K562 (cell line): ENCODE measurements around the gene TAS2R19. TPM values are rescaled to one million over a fixed set of nuclear protein-coding genes. Genes with fewer than 3 reads are reported as not detected.
"Not testable (repeated sequence)": the region's sequence is repeated elsewhere in the genome, so short reads cannot be mapped to it uniquely, and the experiment has no call there.

Source experiments
- ATAC-seq: fragments of 200-7000 bp; cut with Tn5 transposase; 3 replicates; pipeline ENCODE4 v1.9.1; 2020; ENCODE audit warnings: moderate library complexity
- BruUV-seq: library from RNA; stranded (reverse); fragments of 400-500 nt; replicated peaks from 2 replicates; lab custom pipeline; 2021; lab: Mats Ljungman, UMichigan
- CTCF ChIA-PET: fragments of 300-600 bp; formaldehyde crosslinking; extraction: SDS; loops from one replicate; lab custom pipeline; 2021; ENCODE audit warnings: low intra/inter-chr PET ratio; lab: Yijun Ruan, JAX
- POLR2A ChIA-PET: fragments of 300-600, 350-650 bp; sonication (Branson Sonifier 250); formaldehyde crosslinking; extraction: SDS; loops from one replicate; lab custom pipeline; 2021; ENCODE audit warnings: antibody characterized with exemption, inconsistent platforms; lab: Yijun Ruan, JAX
- DNase-seq, 4 experiments: peaks; one replicate each; pipeline versions ENCODE4 v3.0.0 to v3.0.0-alpha.2; 2011 to 2018; ENCODE audit warnings: low spot score in 3 of 4, mixed read lengths in 3 of 4; ENCODE audit errors: extremely low read depth in 1 of 4
- FAIRE-seq: peaks from 2 replicates; lab custom pipeline; 2011; peaks lifted over from hg19 to GRCh38; lab: Jason Lieb, UNC
- H2AFZ ChIP-seq: 2 replicates; pipeline ENCODE4 v1.6.0; 2011; ENCODE audit warnings: low read depth, low read length, control low read depth, inconsistent platforms
- H3K27ac ChIP-seq: fragments of 200-600 bp; 3 replicates; pipeline ENCODE4 v1.8.0; 2011; ENCODE audit warnings: low read depth, mild to moderate bottlenecking, control low read depth, inconsistent platforms, low read length, moderate library complexity, mixed read lengths; ENCODE audit errors: extremely low read depth
- H3K27me3 ChIP-seq, 2 experiments: fragments of 300-600 bp in 1 of 2; 2 replicates in 1 of 2; 3 replicates in 1 of 2; pipeline versions ENCODE4 v1.6.0 to v1.8.0; 2011; ENCODE audit warnings: inconsistent platforms in 2 of 2, low read length in 2 of 2, mild to moderate bottlenecking in 1 of 2, mixed read lengths in 1 of 2, moderate library complexity in 1 of 2; ENCODE audit not compliant: control insufficient read depth in 2 of 2, insufficient read depth in 2 of 2
- H3K36me3 ChIP-seq: fragments of 300-600 bp; 3 replicates; pipeline ENCODE4 v1.8.0; 2011; ENCODE audit warnings: mild to moderate bottlenecking, low read length, inconsistent platforms; ENCODE audit not compliant: control insufficient read depth, insufficient read depth
- H3K4me1 ChIP-seq, 2 experiments: fragments of 200-600 bp in 1 of 2; replicated peaks in 1 of 2; 2 replicates in 1 of 2; 3 replicates in 1 of 2; pipeline versions ENCODE4 v1.5.1 to v1.8.0; 2011; ENCODE audit warnings: inconsistent platforms in 2 of 2, low read length in 2 of 2, mild to moderate bottlenecking in 1 of 2, mixed read lengths in 1 of 2, moderate library complexity in 1 of 2; ENCODE audit not compliant: control insufficient read depth in 2 of 2, insufficient read depth in 2 of 2
- H3K4me2 ChIP-seq: 2 replicates; pipeline ENCODE4 v1.6.1; 2011; ENCODE audit warnings: low read length, control low read depth, inconsistent platforms, mixed read lengths; ENCODE audit not compliant: insufficient read depth
- H3K4me3 ChIP-seq: fragments of 200-600 bp; sonication (generic), shearing (Covaris generic); 2 replicates; pipeline ENCODE4 v1.5.1; 2016; ENCODE audit warnings: control low read depth, inconsistent platforms
- H3K79me2 ChIP-seq: fragments of 200-600 bp; 3 replicates; pipeline ENCODE4 v1.8.0; 2011; ENCODE audit warnings: low read length, inconsistent platforms; ENCODE audit not compliant: control insufficient read depth, insufficient read depth
- H3K9ac ChIP-seq, 2 experiments: 2 replicates each; pipeline versions ENCODE4 v1.6.0 to v1.6.1; 2011; ENCODE audit warnings: low read depth in 2 of 2, low read length in 2 of 2, control low read depth in 1 of 2, inconsistent platforms in 1 of 2, mild to moderate bottlenecking in 1 of 2, mixed read lengths in 1 of 2; ENCODE audit not compliant: insufficient read depth in 1 of 2
- H3K9me1 ChIP-seq: one replicate; pipeline ENCODE4 v1.6.0; 2011; ENCODE audit warnings: inconsistent platforms, mild to moderate bottlenecking, low read length, moderate library complexity; ENCODE audit not compliant: control insufficient read depth, insufficient read depth
- H3K9me3 ChIP-seq: replicated peaks from 2 replicates; pipeline ENCODE4 v1.5.1; 2011; ENCODE audit warnings: low read depth, low read length, inconsistent platforms; ENCODE audit not compliant: control insufficient read depth, insufficient read depth
- H4K20me1 ChIP-seq: replicated peaks from 2 replicates; pipeline ENCODE4 v1.6.1; 2011; ENCODE audit warnings: low read length, inconsistent platforms, mixed read lengths; ENCODE audit not compliant: control insufficient read depth, insufficient read depth
- ASH1L ChIP-seq: fragments of 450-650 bp; IDR thresholded peaks from 2 replicates; pipeline ENCODE4 v1.6.1; 2018; ENCODE audit warnings: borderline replicate concordance, mild to moderate bottlenecking, low read depth; ENCODE audit not compliant: partially characterized antibody
- BACH1 ChIP-seq: fragments of 200-800 bp; sonication (Bioruptor generic); IDR thresholded peaks from 2 replicates; pipeline ENCODE4 v1.6.1; 2016; ENCODE audit warnings: missing genetic modification characterization, missing compliant biosample characterization
- CREB3L1 ChIP-seq: fragments of 450-650 bp; IDR thresholded peaks from 2 replicates; pipeline ENCODE4 v1.6.1; 2014; ENCODE audit warnings: low read depth, mild to moderate bottlenecking, moderate library complexity, borderline replicate concordance
- SRF ChIP-seq, 2 experiments: fragments of 250-450, 450-650 bp in 1 of 2; sonication (Bioruptor Pico) in 1 of 2; sonication (generic) in 1 of 2; formaldehyde crosslinking; IDR thresholded peaks; 2 replicates each; pipeline versions ENCODE4 v1.5.0 to v1.5.1; 2020 to 2022; ENCODE audit warnings: mild to moderate bottlenecking in 1 of 2, missing genetic modification reagents in 1 of 2
- TFAM ChIP-seq: fragments of 250-450 bp; sonication (Bioruptor Pico); conservative IDR thresholded peaks from 2 replicates; pipeline ENCODE4 v1.5.0; 2021; ENCODE audit warnings: mild to moderate bottlenecking, moderate library complexity
- ZNF75A ChIP-seq: fragments of 450-650 bp; formaldehyde crosslinking; IDR thresholded peaks from 2 replicates; pipeline ENCODE4 v1.4.0; 2020; ENCODE audit warnings: mild to moderate bottlenecking
- WGBS: fragments of 100-300 bp; shearing (Covaris generic); methylation state at CpG from one replicate; pipeline ENCODE4 v1.1.6; 2016; ENCODE audit warnings: low coverage, mixed read lengths; ENCODE audit not compliant: insufficient coverage; ENCODE audit errors: missing lambda C conversion rate; 5-methylcytosine and 5-hydroxymethylcytosine counted together
- in situ Hi-C: fragments of 300-500 bp; cut with MboI; formaldehyde crosslinking; loops from 4 replicates; pipeline ENCODE4 v1.15.0; 2018; ENCODE audit warnings: inconsistent platforms, mixed read lengths
- intact Hi-C: fragments of 100-400 bp; cut with micrococcal nuclease; formaldehyde crosslinking; loops from 2 replicates; pipeline ENCODE4 v1.14.2; 2022
- polyA plus RNA-seq, 8 experiments: library from polyadenylated mRNA; depleted of rRNA in 4 of 8; stranded (reverse) in 5 of 8; unstranded in 3 of 8; fragments of >200 nt; fragmentation: Nextera tagmentation in 2 of 8; fragmentation: Illumina TruSeq in 1 of 8; extraction: Ambion mirVana in 2 of 8; extraction: Trizol in 1 of 8; gene quantifications; 2 replicates each; pipeline versions ENCODE4 v1.2.1 to v1.2.3, GENCODE V29; 2011 to 2014; ENCODE audit warnings: inconsistent platforms in 1 of 8, missing spikeins in 1 of 8
- total RNA-seq, 7 experiments: library from RNA; depleted of rRNA in 6 of 7; stranded (reverse); fragments of >200 nt in 6 of 7; fragmentation: Illumina TruSeq in 2 of 7; extraction: Trizol in 2 of 7; gene quantifications; 2 replicates each; pipeline versions ENCODE4 v1.2.1 to v1.2.3, GENCODE V29; 2011 to 2021; ENCODE audit warnings: low replicate concordance in 1 of 7

Gene TAS2R19
- total and polyA plus RNA-seq, 9 of the 15 experiments (the other 6 are each of a cell fraction or from before 2014, with no cell fraction given) = 0.13 to 3.0 (median 0.86) TPM; not detected in 2

- H2AFZ ChIP-seq, POLR2A ChIA-PET, H3K79me2 ChIP-seq, H3K9me3 ChIP-seq, H3K9ac ChIP-seq, DNase-seq, in situ Hi-C loops, H3K9me1 ChIP-seq, H3K36me3 ChIP-seq, H4K20me1 ChIP-seq, ATAC-seq, H3K4me2 ChIP-seq, H3K4me3 ChIP-seq, H3K4me1 ChIP-seq, H3K27me3 ChIP-seq, FAIRE-seq, CTCF ChIA-PET, BruUV-seq, H3K27ac ChIP-seq, intact Hi-C loops: not testable (repeated sequence)
- 100% methylated on average over 2 of the region's 2 CpGs for WGBS
These were observed 18.9 kb upstream of the TAS2R19 start for GRCh38 chr12:11041366-11041765.

GRCh38 chr12:11040162-11040561 is 17.7 kb upstream of the TAS2R19 start:
- H2AFZ ChIP-seq = no peak overlapping the region
- H3K9ac ChIP-seq = no peak overlapping the region
- no peaks in the 10 kb centered on the region for H3K27me3 ChIP-seq
- ATAC-seq (no peak), DNase-seq (no peak), FAIRE-seq (no peak)
- H3K4me1 ChIP-seq = no peaks in the 10 kb centered on the region
- H3K4me2 ChIP-seq = no peak overlapping the region
- CTCF ChIA-PET = no interaction called here
- intact Hi-C loops (no loop called here), in situ Hi-C loops (no loop called here)
- no TSS peak for BruUV-seq
- POLR2A ChIA-PET = no interaction called here
- H3K4me3 ChIP-seq = no peak overlapping the region
- TF ChIP-seq ASH1L (no peak), TFAM (CRISPR knock-in tag) (no peak), BACH1 (tag) (no peak), CREB3L1 (no peak), SRF (CRISPR knock-in tag; IDR thresholded peaks at IDR 0.05) (no peak), ZNF75A (no peak)
- H3K36me3 ChIP-seq = peaks cover 6% of the 10 kb centered on the region; the same call in 1 of the 3 replicates
- no peak overlapping the region for H3K27ac ChIP-seq
- no peaks in the 10 kb centered on the region for H4K20me1 ChIP-seq
- H3K79me2 ChIP-seq = no peaks in the 10 kb centered on the region
- 100% methylated on average over 1 of the region's 1 CpG for WGBS
- no peaks in the 10 kb centered on the region for H3K9me3 ChIP-seq
- H3K9me1 ChIP-seq = no peaks in the 10 kb centered on the region
